COR-L47 (cell line): ENCODE results near the gene IFI30.
"Not testable (repeated sequence)": the region's sequence is repeated elsewhere in the genome, so short reads cannot be mapped to it uniquely, and the experiment has no call there.

Source experiments
- DNase-seq: peaks from one replicate; lab custom pipeline; 2025; lab: John Stamatoyannopoulos, UW

Gene IFI30

DNA sequence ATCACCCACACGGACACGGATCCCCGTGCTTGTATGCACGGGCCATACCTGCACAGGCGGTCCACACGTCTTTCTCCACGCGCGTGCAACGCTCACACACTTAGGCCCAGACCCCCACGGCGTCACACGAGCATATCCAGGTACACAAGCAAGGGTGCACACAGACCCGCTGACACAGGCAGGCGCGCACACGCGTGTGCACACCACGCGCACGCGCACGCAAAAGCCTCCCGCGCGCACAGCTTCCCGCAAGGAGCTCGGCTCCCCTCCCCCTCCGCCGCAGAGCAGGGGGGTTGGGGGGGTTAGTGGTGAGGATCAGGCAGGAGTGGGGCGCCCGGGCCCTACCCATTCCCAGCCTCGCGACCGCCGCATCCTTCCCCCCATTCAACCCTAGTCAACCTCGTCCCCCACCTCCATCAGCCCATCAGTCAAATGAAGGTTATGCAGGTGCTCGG lies 29.8 kb downstream of the IFI30 start:
- peak; percentile 54 for DNase-seq

DNA sequence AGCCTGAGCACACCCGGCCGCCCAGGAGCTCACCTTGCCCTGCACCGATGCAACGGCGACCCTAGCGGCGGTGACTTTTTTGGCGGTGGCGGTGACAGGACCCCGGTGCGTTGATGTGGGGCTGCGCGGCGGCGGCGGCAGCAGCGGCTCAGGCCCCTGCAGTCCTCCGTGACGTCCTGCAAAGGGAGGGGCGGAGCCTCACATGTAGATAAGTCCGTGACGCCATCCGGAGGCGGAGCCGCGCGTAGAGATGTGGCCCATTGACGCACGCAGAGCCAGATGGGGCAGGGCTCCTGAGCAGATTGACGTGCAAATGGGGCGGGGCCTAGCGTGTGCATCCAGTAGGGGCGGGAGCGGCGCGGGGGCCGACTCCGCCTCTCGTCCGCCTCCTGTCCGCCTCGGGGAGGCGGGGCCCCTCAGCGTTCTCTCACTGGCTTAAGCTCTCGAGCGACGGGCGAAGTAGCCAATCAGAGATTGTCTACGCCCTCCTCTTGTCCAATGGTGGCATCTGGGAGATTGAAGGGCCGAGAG lies 30.3 kb downstream of the IFI30 start, which contains the start of gene RAB3A:
Gene RAB3A, minus strand, starts transcription at position 180 of the 531 bp plus-strand sequence. CDS start 1,302 bp downstream, outside the sequence.
- peak; percentile 100 for DNase-seq

GRCh38 chr19:18204394-18205199 lies 31.0 kb downstream of the IFI30 start:
- DNase-seq: peak; percentile 75

DNA sequence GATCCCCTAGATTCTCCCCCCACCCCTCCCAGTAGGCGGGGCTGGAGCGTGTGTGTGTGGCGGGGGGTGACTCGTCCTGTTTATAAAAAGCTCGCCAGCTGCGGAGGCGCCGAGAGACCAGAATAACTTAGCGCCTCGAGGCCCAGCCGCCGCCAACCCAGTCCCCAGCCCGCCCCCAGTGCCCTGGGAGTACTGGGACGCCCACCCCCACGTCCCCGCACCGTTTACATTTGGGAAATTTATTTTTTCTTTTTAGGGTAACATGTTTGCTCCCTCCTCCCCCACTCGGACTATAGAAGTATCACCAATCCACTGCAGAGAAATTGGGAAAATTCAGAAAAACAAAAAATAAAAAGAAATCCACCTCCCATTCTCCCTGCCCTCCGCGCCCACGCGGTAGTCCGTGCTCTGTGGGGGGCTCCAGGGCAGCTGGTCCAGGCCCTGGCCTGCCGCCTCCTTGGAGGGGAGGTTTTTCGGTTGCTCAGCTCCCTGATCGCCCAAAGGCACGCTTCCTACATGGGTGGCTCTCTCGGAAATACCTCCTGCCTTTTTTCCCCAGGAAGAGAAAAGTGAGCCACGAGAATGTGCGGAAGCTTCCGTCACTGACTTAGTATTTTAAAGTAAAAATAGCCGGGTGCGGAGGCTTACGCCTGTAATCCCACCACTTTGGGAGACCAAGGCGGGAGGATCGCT lies 31.7 kb downstream of the IFI30 start:
- DNase-seq: peak; percentile 62

DNA sequence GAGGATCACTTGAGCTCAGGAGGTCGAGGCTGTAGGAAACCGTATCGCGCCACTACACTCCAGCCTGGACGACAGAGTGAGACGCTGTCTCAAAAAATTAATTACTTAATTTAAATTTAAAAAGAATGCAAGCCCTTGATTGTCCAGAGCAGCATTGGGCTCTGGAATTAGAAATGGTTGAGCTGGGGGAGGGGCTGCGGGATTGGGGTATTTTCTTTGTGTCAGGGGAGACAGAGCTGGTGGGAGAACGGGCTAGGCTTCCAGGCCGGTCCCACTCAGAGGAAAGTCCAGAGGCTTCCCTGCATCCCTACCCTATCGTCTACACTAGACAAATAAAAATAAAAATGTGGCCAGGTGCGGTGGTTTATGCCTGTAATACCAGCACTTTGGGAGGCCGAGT lies 32.4 kb downstream of the IFI30 start:
- no peak for DNase-seq

DNA sequence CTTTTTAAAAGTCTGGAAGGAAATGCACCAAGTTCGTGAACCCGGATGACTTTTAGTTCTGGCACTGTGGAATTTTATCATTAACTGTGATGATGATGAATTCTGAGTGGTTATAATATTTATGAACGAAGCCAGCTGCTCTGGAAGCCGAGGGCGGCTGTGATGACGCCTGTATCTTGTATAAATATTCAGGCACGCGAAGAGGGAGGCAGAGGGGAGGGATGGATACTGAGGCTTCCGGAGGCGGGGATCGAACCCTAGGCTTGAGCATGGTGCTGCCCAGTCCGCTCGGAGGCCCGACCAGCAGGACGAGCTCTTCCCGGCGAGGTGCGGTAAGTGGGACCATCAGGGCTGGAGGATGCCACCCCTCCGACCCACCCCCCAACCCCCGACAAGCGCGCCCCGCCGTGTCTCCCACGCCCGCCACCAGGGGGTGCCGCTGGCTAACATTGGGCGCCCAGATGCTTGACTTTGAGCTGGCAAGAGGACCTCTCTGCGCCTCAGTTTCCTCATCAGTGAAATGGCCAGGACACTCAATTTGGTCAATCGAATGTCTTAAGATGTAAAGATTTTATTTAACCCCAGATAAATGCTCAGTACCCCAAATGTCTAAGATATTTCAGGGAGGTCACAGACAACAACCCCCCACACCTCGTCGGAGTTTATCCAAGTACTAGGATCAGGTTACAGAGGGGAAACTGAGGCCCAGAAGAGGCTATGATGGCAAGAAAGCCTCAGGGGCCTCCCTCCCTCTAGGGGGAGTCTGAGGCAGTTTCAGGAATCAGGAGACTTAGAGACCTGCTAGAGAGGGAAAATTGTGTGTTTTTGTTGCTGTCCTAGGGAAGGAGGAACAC lies 34.7 kb downstream of the IFI30 start:
- no peak for DNase-seq

GRCh38 chr19:18209912-18210311 lies 36.3 kb downstream of the IFI30 start:
- DNase-seq: not testable (repeated sequence)

DNA sequence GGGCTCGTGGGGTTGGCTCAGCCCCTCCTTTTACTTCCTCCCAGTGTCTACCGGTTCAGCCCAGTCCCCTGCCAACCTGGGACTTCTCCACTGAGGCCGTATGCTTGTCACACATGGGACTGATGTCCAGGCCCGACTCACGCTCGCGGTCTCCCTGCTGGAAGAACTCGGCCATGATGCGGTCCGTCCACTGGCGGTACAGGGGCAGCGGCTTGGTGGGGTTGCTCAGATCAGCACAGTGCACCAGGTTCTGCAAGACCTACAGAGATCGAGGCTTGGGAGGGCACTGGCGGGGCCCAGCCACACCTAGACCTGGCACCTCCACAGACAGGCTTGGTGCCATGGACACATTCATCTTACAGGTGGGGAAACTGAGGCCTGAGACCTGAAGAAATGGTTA lies 38.1 kb downstream of the IFI30 start:
- no peak for DNase-seq

- no peak for DNase-seq
Observed at GRCh38 chr19:18214779-18215433, 41.3 kb downstream of the IFI30 start.

DNA sequence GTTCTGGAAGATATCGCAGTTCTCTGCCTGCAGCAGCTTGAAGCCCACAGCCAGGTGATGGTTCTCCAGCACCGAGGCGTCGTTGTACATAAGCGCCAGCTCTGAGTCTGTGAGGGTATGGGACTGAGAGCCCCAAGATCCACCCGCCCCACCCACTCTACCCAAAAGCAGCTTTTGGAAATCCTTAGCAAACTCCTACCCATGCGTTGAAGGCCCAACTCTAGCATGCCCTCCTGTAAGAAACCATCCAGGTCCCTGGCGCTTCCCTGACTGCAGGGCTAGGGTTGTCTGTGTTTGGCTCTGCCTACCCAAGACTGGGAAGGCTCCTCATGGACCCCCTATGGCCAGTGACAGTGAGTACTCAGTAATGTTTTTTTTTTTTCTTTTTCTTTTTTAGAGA lies 43.2 kb downstream of the IFI30 start:
- no peak for DNase-seq

DNA sequence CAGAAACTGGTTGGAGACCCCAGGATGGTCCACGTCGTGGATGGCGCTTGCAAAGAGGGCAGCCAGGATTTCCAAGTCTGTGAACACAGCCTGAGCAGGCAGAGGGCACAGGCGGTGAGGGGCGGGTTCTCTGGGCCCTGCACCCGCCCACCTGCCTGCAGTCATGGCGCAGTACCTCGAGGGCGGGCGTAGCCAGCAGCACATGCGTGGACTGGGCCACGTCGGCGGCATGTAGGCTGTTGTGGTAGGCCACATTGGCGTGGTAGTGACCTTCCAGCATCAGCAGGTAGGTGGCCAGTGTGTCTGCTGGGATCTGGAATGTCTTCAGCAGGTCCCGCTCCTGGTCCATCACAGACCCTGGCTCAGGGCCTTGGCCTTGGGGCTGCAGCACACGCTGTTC lies 44.5 kb downstream of the IFI30 start:
- DNase-seq: no peak

- no peak for DNase-seq
Observed at GRCh38 chr19:18218600-18218999, 45.0 kb downstream of the IFI30 start.

GRCh38 chr19:18219911-18220631 lies 46.5 kb downstream of the IFI30 start:
- DNase-seq: no peak

GRCh38 chr19:18220632-18221275 lies 47.1 kb downstream of the IFI30 start:
- no peak for DNase-seq

DNA sequence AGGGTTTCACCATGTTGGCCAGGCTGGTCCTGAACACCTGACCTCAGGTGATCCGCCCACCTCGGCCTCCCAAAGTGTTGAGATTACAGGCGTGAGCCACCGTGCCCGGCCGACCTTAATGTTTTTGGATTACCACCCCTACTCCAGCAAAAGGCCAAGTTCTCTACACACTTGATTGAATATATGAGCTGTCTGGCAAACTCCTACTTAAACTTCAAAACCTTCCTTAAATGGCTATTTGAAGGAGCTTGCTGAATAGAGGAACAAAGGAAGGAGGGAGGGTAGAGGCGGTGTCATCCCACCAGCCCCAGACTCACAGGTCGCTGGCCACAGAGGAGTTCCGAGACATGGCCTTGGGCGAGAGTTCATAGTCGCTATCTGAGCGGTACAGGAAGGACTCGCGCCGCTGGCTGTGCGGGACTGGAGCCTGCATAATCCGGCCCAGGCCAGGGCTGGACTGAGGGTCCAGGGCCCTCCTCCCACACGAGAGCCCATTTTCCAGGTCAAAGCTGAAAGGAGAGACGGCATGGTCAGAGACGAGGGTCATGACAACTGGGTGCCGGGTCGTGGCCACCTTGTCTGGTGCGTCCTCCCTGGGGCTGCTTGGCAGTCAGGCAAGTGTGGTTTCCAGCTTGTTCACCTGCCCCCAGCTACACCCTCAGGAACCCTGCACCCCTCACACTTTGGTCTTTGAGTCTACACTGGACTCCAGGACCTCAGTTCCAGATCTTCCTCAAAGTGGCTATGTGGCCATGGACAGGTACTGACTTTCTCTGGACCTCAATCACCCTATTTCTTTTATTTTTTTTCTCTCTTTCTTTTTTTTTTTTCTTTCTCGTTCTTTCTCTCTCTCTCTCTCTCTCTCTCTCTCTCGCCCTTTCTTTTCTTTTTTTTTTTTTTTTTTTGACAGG lies 48.5 kb downstream of the IFI30 start:
- no peak for DNase-seq

DNA sequence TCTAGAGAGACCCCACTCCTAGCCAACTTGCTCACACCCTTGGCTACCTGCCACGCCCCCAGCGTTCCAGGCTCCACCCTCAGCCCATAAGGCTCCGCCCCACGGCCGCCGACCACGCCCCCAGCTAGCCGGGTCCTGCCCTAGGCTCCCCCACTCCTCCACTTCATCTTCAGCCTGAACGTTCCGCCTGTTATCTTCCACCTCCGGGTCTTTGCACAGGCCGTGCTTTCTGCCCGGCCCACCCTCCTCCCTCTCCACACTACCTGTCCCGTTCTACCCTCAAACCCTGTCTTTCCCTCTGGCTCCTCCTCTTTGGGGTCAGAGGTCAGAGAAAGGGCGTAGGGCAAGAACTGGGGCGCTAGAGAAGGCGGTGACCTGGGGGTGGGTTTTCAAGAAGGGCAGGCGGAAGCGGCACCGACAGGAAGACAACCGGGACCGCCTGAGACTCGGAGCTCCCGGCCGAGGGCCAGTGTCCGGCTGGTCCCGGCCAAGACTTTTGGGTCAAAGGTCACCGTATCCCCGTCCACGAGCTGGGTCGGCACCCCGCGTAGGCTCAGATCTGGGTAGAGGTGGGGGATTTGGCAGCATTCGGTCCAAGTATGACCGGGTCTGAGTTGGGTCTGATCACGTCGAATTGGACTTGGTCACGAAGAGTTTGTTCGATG lies 50.4 kb downstream of the IFI30 start:
- no peak for DNase-seq

DNA sequence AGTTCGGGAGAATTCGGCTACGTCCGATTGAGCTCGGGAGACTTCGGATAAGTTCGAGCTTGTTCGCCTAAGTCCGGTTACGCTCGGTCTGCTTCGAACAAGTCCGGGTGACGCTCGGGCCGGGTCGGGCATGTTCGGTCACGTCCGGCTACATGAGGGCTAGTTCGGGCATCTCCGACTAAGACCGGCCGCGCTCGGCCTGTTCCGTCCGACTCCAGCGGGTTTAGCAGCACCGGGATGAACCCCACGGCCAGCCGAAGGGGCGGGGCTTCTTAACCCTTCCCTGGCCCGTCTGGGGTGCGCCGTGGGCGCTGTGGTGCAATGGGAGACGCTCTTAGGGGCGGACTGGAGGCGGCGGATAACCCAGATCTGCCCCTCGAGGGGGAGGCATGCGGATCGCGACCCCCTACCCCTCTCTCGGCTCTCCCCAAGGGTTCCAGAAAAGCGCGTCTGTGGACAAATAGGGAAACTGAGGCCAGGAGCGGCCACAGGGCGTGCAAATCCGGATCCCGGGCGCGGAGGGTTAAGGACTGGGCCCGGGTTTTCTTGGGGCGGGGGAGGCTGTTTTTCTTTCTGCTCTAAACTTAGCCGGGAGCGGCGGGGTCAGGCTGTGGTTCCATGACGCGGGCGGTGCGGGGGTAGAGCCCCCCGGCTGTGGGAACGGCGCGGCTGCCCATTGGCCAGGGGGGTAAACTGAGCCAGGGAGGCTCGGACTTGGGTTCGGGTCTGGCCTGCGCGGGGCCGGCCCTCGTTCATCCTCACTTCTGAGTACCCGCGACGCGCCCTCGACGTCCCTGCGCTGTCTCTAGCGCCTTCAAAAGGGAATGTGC lies 51.1 kb downstream of the IFI30 start:
- peak; percentile 99 for DNase-seq

DNA sequence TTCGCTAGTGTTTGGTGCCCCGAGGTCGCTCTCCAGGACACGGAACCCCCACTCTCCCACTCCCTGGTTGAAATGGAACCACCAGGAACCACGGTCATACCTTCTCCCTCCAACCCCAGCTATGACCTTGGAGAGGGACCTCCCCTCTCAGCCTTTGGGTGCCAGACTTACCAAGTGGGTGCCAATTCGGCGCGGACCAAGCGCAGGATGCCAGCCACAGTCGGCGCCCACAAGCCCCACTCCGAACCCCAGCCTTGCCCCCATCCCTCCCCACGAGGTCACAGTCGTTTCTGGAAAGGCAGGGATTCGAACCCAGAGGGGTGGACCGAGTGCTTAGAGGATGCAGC lies 51.7 kb downstream of the IFI30 start:
- no peak for DNase-seq
